GM18511 (cell line): ENCODE measurements around the gene ZMYND10.
A peak's percentile ranks its signal among the peaks of the same experiment; 100 is the strongest.

Source experiments
- ATAC-seq: cut with Tn5 transposase; IDR thresholded peaks from one replicate; pipeline ENCODE4 v1.9.1; 2021; ENCODE audit warnings: mild to moderate bottlenecking, moderate library complexity; ENCODE audit not compliant: unreplicated experiment

Gene ZMYND10

GRCh38 chr3:50371133-50371685 lies 25.7 kb upstream of the ZMYND10 start:
- no peak for ATAC-seq

DNA sequence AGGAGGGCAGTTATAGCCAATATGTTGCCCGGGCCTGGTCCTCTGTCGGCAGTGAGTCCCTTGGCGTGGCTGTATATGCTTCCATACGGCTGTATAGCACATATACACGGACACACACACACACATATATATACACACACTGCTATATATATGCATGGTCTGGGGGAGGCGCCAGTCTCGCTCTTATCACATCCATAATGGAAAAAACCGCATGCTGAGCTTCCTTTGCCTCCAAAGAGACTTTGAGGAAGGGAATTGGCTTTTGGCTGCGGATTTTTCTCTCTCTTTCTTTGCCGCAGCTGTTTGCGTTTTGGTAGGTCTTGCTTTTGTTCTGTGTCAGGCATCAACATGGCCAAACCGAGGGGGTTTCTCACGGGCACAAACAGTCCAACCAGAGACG lies 25.1 kb upstream of the ZMYND10 start:
- ATAC-seq: no peak

GRCh38 chr3:50369012-50369670 lies 23.6 kb upstream of the ZMYND10 start:
- no peak for ATAC-seq

DNA sequence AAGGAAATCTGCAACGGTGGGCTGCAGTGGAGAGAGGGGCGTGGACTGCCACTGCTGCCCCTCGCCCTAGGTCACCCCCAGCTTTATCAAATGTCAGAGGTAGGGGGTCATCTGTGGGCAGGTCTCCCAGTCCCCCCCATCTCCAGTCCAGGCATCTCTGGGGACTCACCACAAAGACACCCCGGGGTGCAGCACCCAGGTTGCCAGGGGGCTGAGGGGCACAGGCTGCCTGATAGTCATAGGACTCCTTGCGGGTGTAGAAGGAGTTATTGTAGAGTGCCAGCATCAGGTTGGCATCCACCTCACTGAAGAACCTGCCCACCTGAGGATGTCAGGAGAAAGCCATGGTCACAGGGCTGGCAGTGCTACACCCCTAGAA lies 20.3 kb upstream of the ZMYND10 start:
- ATAC-seq: no peak

- peak; percentile 88 for ATAC-seq
Observed at GRCh38 chr3:50365080-50365841, 19.7 kb upstream of the ZMYND10 start.

- peak; percentile 12 for ATAC-seq
Observed at GRCh38 chr3:50364573-50365079, 19.1 kb upstream of the ZMYND10 start.

DNA sequence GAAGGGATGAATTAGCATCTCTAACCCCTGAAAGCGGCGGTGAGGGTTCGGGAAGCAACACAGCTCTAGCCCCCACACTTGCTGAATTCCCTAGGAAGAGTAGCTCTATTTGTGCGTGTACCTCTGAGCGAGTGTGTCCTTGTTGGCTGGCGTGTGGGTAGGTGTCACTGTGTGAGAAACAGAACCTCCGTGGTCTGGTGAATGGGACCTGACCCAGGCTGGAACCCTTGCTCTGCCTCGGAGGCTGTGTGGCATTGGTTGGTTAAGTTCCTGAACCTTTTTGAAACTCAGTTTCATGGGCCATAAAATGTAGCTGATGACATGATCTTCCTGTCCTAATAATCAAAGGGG lies 14.2 kb upstream of the ZMYND10 start:
- peak; percentile 29 for ATAC-seq

DNA sequence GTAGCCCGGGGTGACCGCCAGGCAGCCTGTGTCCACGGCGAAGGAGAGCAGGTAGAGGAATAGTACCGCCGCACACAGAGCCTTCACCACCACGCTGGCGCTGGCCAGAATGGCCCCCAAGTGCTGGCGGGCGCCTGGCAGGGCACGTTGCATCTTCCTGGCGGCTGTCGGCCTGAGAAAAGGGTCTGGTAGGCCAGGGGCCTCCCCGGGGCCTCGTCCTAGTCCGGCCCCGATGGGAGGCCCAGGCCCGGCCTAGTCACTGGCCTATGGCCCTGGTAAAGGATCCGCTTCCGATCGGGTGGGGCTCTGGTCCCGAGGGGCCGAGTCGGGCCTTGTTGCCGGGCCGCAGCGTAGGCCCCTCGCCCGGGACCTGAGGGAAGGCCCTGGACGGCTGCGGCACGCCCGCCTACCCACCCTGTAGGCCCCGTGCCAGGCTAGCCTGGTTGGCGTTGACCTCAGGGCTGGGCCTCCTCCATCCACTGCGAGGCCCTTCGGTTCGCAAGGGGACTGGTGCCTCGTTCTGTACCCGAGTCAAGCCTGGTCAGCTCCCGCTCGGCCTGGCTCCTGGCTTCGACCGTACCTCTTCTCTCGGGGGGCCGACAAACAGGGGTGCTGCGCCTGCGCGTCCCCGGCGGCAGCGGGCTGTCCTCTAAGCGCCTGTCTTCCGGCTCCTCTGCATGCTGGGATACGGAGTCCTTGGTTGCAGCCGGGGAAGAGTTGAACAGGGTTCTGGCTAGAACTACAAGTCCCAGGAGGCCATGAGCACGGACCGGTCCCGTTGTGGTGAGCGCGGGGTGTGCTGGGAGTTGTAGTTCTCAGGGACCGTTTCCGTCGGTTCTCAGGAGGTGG lies 13.6 kb upstream of the ZMYND10 start, which contains the start of gene TMEM115:
Gene TMEM115 (minus strand): TSS at position 611 of the 849 bp plus-strand sequence. CDS start 458 bp downstream, at position 153.
- peak; percentile 100 for ATAC-seq

DNA sequence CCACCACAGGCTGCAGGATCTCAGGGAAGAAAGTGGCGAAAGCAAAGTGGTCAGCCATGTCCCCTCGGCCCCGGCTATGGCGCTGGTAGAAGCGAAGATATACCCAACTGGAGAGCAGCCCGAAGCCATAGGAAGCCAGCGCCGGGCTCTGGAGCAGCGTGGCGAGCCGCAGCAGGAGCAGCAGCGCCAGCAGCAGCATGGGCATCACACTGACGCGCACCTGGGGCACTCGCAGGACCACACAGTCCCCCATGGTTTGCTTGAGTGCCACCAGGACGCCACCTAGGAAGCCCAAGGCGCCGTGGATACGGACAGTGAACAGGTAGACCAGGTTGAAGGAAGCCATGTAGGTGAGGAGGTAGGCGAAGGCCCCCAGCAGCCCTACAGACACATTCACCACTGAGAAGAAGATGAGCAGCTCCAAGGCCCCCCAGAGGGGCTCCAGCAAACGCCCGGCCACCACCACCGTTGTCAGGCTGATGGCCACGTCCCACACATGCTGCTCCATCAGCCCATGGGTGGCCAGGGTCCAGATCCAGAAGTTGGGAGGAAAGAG lies 12.9 kb upstream of the ZMYND10 start:
- no peak for ATAC-seq

DNA sequence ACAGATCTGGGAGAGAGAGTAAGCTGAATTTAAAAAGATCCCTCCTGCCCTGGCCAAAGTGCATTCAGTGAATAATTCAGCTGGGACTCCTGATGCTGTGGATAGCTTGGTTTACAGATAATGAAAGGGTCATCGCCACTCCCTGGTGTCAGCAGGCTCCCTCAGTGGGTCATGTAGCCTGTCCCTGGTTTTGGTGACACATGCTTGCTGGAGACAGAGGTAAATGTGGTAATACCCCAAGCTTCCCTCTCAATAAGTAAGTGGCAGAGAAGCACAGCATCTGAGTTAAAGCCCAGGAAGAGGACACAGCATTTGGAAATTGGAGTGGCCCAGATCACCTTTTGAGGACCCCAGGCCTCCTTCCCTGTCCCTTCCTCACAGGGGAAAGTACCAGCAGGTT lies 11.9 kb upstream of the ZMYND10 start:
- no peak for ATAC-seq

DNA sequence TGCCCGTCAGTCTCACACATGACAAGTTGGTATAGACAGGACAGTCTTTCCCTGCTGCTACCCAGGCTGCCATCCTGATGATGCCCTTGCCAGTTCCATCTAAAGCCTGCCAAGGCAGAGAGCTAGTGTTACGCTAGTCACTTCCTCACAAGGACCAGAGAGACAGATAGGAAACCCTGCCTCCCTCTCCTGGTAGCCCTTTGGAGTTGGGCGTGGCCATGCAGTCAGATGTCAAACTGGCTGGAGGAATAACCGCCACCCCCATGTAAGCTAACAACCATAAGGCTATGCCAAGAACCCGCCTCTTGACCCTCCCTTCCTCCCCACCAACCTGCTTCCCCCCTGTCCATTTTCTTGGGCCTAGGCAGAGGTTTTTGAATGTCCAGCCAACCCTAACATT lies 11.0 kb upstream of the ZMYND10 start:
- no peak for ATAC-seq

DNA sequence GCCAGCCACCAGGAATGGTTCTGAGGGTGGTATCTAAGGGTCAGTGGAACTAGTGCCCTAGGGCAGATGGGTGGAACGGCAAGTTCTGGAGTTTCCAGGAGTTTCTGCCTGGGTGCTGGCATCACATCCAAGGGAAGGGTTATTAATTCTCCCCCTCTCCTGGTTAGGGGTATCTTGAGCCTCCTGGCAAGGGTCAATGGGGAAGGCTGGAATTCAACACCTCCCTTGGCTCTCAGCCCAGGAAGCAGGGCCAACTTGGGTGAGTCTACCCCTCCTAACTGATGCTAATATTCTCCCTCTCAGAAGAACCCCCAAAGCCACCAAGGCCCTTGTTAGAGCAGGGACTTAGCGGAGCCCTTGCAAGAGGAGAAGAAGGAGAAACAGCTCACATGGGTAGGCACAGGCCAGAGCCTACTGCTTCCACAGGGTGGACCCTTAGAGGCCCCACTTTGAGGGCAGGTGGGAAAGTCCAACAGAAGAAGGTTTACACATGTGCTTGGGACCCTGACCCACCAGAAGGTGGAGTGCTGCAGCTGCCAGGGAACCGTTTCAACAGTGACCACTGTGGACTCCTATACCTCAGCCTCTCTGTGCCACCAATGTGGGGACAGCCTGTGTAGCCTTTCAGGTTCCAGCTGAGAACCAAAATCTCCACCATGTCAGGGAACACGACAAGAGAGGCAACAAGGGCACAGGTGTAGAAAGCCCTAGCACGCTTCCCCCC lies 10.5 kb upstream of the ZMYND10 start:
- ATAC-seq: no peak

- ATAC-seq: no peak
Observed at GRCh38 chr3:50354850-50355249, 9.3 kb upstream of the ZMYND10 start.

GRCh38 chr3:50354186-50354764 lies 8.7 kb upstream of the ZMYND10 start:
- ATAC-seq: no peak

GRCh38 chr3:50353245-50354004 lies 7.9 kb upstream of the ZMYND10 start:
- ATAC-seq: no peak

GRCh38 chr3:50352781-50353180 lies 7.2 kb upstream of the ZMYND10 start:
- no peak for ATAC-seq

GRCh38 chr3:50351323-50351697 lies 5.8 kb upstream of the ZMYND10 start:
- ATAC-seq: no peak

DNA sequence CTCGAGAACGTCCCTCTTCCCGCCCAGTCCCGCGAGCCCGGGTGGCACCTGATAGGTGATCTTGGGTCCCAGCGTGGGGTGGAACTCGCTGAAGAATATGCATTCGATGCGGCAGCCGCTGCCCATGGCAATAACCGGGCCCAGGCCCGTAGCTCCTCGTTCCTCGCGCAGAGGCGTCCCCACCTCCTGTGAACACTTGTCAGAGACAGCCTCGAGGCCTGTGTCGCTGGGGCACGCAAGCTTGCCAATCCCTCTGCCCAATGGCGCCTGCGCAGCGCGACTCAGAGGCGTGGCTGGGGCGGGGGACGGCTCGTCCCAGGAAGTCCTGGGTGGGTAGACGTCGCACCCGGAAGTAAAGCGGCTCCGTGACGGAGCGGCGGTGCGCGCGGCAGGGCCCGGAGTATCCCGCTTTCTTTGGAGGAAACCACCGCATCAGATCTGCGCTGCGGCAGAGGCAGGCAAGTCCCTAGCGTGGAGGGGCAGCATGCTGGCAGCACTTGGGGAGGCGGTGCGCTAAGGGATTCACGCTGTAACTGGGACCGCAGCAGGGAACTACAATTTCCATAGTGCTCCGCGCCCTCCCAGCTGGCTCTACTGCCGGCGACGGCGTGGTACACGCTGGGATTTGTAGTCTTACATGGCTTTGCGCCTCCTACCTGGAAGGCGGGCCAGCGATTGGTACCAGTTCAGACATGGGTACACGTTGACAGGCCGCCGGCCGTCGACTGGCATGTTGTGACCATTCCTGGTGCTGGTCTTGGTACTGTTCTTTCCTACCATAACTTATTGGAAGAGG lies 5.2 kb upstream of the ZMYND10 start, which contains the start of the genes CYB561D2 and NPRL2:
Gene CYB561D2 (plus strand): TSS at position 336 of the 796 bp plus-strand sequence. CDS start 572 bp downstream, outside the sequence.
Gene NPRL2 (minus strand): TSS at position 249 of the 796 bp plus-strand sequence. CDS start 123 bp downstream, at position 126.
- peak; percentile 89 for ATAC-seq
